Panc1 (cell line): ENCODE results near the gene EYS. TPM values are rescaled to one million over a fixed set of nuclear protein-coding genes. Genes with fewer than 3 reads are reported as not detected.

Experiments used
- ATAC-seq: fragments of 200-7000 bp; cut with Tn5 transposase; 2 replicates; pipeline ENCODE4 v1.9.1; 2020; ENCODE audit warnings: mild to moderate bottlenecking, moderate library complexity
- BruUV-seq: library from RNA; stranded (reverse); fragments of 400-500 nt; replicated peaks from 2 replicates; lab custom pipeline; 2021; lab: Mats Ljungman, UMichigan
- CTCF ChIA-PET: fragments of 300-600 bp; sonication (Branson Sonifier 250); formaldehyde crosslinking; loops from one replicate; lab custom pipeline; 2022; ENCODE audit warnings: antibody characterized with exemption; lab: Charles Lee
- POLR2A ChIA-PET: fragments of 300-600 bp; sonication (Branson Sonifier 250); formaldehyde crosslinking; loops from one replicate; lab custom pipeline; 2022; ENCODE audit warnings: antibody characterized with exemption; lab: Charles Lee
- DNase-seq: peaks from one replicate; pipeline ENCODE4 v3.0.0-alpha.2; 2010; ENCODE audit warnings: low read depth, low spot score
- H3K27ac ChIP-seq: 2 replicates; pipeline ENCODE4 v1.5.1; 2011; ENCODE audit warnings: mild to moderate bottlenecking, low read length, inconsistent platforms
- H3K27me3 ChIP-seq: fragments of 200-500 bp; sonication (Bioruptor generic); 2 replicates; pipeline ENCODE4 v1.6.0; 2014; ENCODE audit warnings: low read length, inconsistent platforms; ENCODE audit not compliant: control insufficient read depth, insufficient read depth
- H3K36me3 ChIP-seq: fragments of 200-500 bp; sonication (Bioruptor generic); 2 replicates; pipeline ENCODE4 v1.5.1; 2014; ENCODE audit warnings: inconsistent platforms, mild to moderate bottlenecking, low read length, moderate library complexity; ENCODE audit not compliant: control insufficient read depth, insufficient read depth
- H3K4me1 ChIP-seq: 2 replicates; pipeline ENCODE4 v1.5.1; 2011; ENCODE audit warnings: inconsistent platforms, mild to moderate bottlenecking, low read length, moderate library complexity; ENCODE audit not compliant: control insufficient read depth, insufficient read depth
- H3K4me3 ChIP-seq, 2 experiments: 2 replicates each; pipeline ENCODE4 v1.5.1; 2011 to 2012; ENCODE audit warnings: low read depth in 2 of 2, low read length in 2 of 2, mild to moderate bottlenecking in 2 of 2, inconsistent platforms in 1 of 2, moderate library complexity in 1 of 2
- H3K9me3 ChIP-seq: fragments of 200-500 bp; sonication (Bioruptor generic); 2 replicates; pipeline ENCODE4 v1.5.1; 2014; ENCODE audit warnings: low read depth, mild to moderate bottlenecking, inconsistent platforms, low read length, moderate library complexity; ENCODE audit not compliant: control insufficient read depth, insufficient read depth
- POLR2AphosphoS5 ChIP-seq: IDR thresholded peaks from 2 replicates; pipeline ENCODE4 v1.6.1; 2012; ENCODE audit warnings: mild to moderate bottlenecking, low read depth, low read length, moderate library complexity
- SIN3A ChIP-seq: IDR thresholded peaks from 2 replicates; pipeline ENCODE4 v1.6.1; 2012; ENCODE audit warnings: low read depth, mild to moderate bottlenecking, low read length, moderate library complexity, borderline replicate concordance; ENCODE audit not compliant: insufficient read depth
- TCF7L2 ChIP-seq: IDR thresholded peaks from 2 replicates; pipeline ENCODE4 v1.6.1; 2011; ENCODE audit warnings: mild to moderate bottlenecking, low read depth, low read length, inconsistent platforms
- in situ Hi-C: cut with HindIII; loops from 2 replicates; pipeline ENCODE4 v1.10.0; 2016; ENCODE audit warnings: low sequenced_read_pairs, low pct_unique_long_range_greater_than_20kb
- intact Hi-C: fragments of 100-400 bp; cut with micrococcal nuclease; formaldehyde crosslinking; loops from one replicate; pipeline ENCODE4 v1.10.0; 2022; ENCODE audit not compliant: unreplicated experiment
- total RNA-seq: library from RNA; stranded (reverse); gene quantifications from one replicate; pipeline ENCODE4 v1.2.1, GENCODE V29; 2021; ENCODE audit not compliant: unreplicated experiment
- TF ChIP-seq, protein P1 (sequence below), 2 experiments: IDR thresholded peaks; 2 replicates each; pipeline ENCODE4 v1.6.1; 2011 to 2012; ENCODE audit warnings: low read depth in 2 of 2, control low read depth in 1 of 2, low read length in 1 of 2, mild to moderate bottlenecking in 1 of 2, moderate library complexity in 1 of 2; ENCODE audit not compliant: insufficient read depth in 1 of 2
- TF ChIP-seq, protein P2 (sequence below): fragments of 450-650 bp; IDR thresholded peaks from 2 replicates; pipeline ENCODE4 v1.5.1; 2017; ENCODE audit warnings: mild to moderate bottlenecking

EYS gene
- total RNA-seq, 1 experiment from 2014 or later = not detected

DNA sequence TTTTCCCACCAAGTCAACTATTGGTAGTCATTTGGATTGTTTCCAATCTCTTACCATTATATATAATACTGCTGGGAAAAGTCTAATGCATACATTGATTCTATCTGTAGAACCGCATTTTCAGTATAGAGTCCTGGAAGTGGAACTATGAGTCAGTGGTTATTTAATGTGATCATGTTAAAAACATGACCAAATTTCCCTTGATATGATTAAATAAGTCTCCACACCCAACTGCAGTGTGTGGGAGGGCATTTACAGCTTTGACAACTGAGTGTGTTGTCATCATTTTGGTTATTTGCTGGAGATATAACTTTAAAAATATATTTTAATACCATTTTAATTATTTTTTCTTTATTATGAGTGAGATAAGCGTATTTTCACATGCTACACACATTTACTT is 1027.6 kb downstream of the EYS start:
- Histone ChIP-seq H3K9me3 (no peaks in the 10 kb centered on the region), H3K27me3 (no peaks in the 10 kb centered on the region), H3K4me1 (no peaks in the 10 kb centered on the region), H3K4me3 (no peak overlapping the region), H3K27ac (no peak overlapping the region), H3K36me3 (no peaks in the 10 kb centered on the region)
- ChIA-PET POLR2A (no interaction called here), CTCF (no interaction called here)
- DNase-seq (no peak), ATAC-seq (no peak)
- TF ChIP-seq, protein P1, sequence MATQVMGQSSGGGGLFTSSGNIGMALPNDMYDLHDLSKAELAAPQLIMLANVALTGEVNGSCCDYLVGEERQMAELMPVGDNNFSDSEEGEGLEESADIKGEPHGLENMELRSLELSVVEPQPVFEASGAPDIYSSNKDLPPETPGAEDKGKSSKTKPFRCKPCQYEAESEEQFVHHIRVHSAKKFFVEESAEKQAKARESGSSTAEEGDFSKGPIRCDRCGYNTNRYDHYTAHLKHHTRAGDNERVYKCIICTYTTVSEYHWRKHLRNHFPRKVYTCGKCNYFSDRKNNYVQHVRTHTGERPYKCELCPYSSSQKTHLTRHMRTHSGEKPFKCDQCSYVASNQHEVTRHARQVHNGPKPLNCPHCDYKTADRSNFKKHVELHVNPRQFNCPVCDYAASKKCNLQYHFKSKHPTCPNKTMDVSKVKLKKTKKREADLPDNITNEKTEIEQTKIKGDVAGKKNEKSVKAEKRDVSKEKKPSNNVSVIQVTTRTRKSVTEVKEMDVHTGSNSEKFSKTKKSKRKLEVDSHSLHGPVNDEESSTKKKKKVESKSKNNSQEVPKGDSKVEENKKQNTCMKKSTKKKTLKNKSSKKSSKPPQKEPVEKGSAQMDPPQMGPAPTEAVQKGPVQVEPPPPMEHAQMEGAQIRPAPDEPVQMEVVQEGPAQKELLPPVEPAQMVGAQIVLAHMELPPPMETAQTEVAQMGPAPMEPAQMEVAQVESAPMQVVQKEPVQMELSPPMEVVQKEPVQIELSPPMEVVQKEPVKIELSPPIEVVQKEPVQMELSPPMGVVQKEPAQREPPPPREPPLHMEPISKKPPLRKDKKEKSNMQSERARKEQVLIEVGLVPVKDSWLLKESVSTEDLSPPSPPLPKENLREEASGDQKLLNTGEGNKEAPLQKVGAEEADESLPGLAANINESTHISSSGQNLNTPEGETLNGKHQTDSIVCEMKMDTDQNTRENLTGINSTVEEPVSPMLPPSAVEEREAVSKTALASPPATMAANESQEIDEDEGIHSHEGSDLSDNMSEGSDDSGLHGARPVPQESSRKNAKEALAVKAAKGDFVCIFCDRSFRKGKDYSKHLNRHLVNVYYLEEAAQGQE (IDR thresholded peaks at IDR 0.05; ENCODE audit: insufficient read depth in 1 of 2, low read depth in 2 of 2, low read length in 1 of 2) = no peak
- TF ChIP-seq POLR2AphosphoS5 (no peak), SIN3A (no peak), TCF7L2 (no peak)
- TF ChIP-seq, protein P2, sequence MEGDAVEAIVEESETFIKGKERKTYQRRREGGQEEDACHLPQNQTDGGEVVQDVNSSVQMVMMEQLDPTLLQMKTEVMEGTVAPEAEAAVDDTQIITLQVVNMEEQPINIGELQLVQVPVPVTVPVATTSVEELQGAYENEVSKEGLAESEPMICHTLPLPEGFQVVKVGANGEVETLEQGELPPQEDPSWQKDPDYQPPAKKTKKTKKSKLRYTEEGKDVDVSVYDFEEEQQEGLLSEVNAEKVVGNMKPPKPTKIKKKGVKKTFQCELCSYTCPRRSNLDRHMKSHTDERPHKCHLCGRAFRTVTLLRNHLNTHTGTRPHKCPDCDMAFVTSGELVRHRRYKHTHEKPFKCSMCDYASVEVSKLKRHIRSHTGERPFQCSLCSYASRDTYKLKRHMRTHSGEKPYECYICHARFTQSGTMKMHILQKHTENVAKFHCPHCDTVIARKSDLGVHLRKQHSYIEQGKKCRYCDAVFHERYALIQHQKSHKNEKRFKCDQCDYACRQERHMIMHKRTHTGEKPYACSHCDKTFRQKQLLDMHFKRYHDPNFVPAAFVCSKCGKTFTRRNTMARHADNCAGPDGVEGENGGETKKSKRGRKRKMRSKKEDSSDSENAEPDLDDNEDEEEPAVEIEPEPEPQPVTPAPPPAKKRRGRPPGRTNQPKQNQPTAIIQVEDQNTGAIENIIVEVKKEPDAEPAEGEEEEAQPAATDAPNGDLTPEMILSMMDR = no peak
- in situ Hi-C loops (no loop called here), intact Hi-C loops (no loop called here)
- BruUV-seq = no TSS peak

DNA sequence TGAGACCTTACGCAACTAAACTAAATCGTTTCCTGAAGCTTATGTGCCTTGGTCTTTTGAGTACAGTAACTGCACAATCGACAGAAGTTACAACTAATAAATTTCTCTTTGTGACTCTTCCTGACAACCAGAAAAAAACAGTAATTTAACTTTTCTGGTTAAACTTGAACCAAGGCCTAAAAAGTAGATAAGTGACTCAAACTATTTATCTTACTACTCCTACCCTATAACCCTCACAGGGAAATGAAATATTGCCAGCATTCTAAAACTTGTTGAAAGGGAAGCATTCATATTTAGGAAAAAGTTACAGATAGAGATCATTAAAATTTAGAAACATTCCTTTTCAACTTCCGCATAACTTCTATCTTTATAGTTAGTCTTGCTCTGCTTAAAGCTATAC is 1034.4 kb downstream of the EYS start:
- Histone ChIP-seq H3K36me3 (no peaks in the 10 kb centered on the region), H3K27me3 (no peaks in the 10 kb centered on the region), H3K4me1 (no peaks in the 10 kb centered on the region), H3K9me3 (no peaks in the 10 kb centered on the region; the same call in 1 of the 2 replicates), H3K27ac (no peak overlapping the region), H3K4me3 (no peak overlapping the region)
- in situ Hi-C loops = no loop called here
- intact Hi-C loops = no loop called here
- ChIA-PET POLR2A (no interaction called here), CTCF (no interaction called here)
- no TSS peak for BruUV-seq
- TF ChIP-seq SIN3A (no peak), TCF7L2 (no peak), POLR2AphosphoS5 (no peak)
- TF ChIP-seq, protein P1 (IDR thresholded peaks at IDR 0.05; ENCODE audit: insufficient read depth in 1 of 2, low read depth in 2 of 2, low read length in 1 of 2) = no peak
- TF ChIP-seq, protein P2 = no peak
- DNase-seq = no peak
- ATAC-seq = no peak
